Activated T-cell treated with anti-CD3 and anti-CD28 coated beads for 48 hours (primary cell): Measurements from ENCODE around the gene MAP3K8.
"Not testable (repeated sequence)": the region's sequence is repeated elsewhere in the genome, so short reads cannot be mapped to it uniquely, and the experiment has no call there.

ENCODE experiments used
- DNase-seq: peaks from one replicate; pipeline ENCODE4 v3.0.0-alpha.2; 2020; ENCODE audit warnings: low read depth

The MAP3K8 gene

GRCh38 chr10:30447125-30447799, 13.3 kb downstream of the MAP3K8 start:
- DNase-seq = no peak

GRCh38 chr10:30448092-30448491, 14.1 kb downstream of the MAP3K8 start:
- no peak for DNase-seq

- no peak for DNase-seq
Observed at GRCh38 chr10:30453764-30454527, 20.0 kb downstream of the MAP3K8 start.

GRCh38 chr10:30454744-30455510, 20.9 kb downstream of the MAP3K8 start:
- no peak for DNase-seq

- DNase-seq = no peak
Observed at GRCh38 chr10:30455816-30456215, 21.8 kb downstream of the MAP3K8 start.

GRCh38 chr10:30456266-30456665, 22.3 kb downstream of the MAP3K8 start:
- DNase-seq = no peak

GRCh38 chr10:30459283-30459682, 25.3 kb downstream of the MAP3K8 start:
- DNase-seq = no peak

GRCh38 chr10:30460121-30460520, 26.1 kb downstream of the MAP3K8 start:
- no peak for DNase-seq

GRCh38 chr10:30462513-30462912, 28.5 kb downstream of the MAP3K8 start:
- DNase-seq = no peak

- DNase-seq = no peak
Observed at GRCh38 chr10:30463944-30464451, 30.0 kb downstream of the MAP3K8 start.

GRCh38 chr10:30464675-30465074, 30.7 kb downstream of the MAP3K8 start:
- DNase-seq = no peak

- DNase-seq = no peak
Observed at GRCh38 chr10:30466445-30466844, 32.5 kb downstream of the MAP3K8 start.

- no peak for DNase-seq
Observed at GRCh38 chr10:30467651-30468338, 33.8 kb downstream of the MAP3K8 start.

- no peak for DNase-seq
Observed at GRCh38 chr10:30472414-30473155, 38.6 kb downstream of the MAP3K8 start.

- not testable (repeated sequence) for DNase-seq
Observed at GRCh38 chr10:30475515-30475914, 41.5 kb downstream of the MAP3K8 start.

- DNase-seq = no peak
Observed at GRCh38 chr10:30476511-30477155, 42.6 kb downstream of the MAP3K8 start.

- DNase-seq = not testable (repeated sequence)
Observed at GRCh38 chr10:30479513-30479912, 45.5 kb downstream of the MAP3K8 start.

- no peak for DNase-seq
Observed at GRCh38 chr10:30481603-30482002, 47.6 kb downstream of the MAP3K8 start.

- no peak for DNase-seq
Observed at GRCh38 chr10:30488316-30488715, 54.3 kb downstream of the MAP3K8 start.

GRCh38 chr10:30489346-30489745, 55.4 kb downstream of the MAP3K8 start:
- DNase-seq = no peak
